Stimulated activated CD4-positive, alpha-beta T cell treated with anti-CD3 and anti-CD28 coated beads, Interleukin-12 subunit alpha, Interleukin-12 subunit beta, amount 100 ng/mL, for 4 hours (primary cell): ENCODE data around the gene ATAD1.
"Not testable (repeated sequence)": the region's sequence is repeated elsewhere in the genome, so short reads cannot be mapped to it uniquely, and the experiment has no call there.

Experiments
- DNase-seq: peaks from one replicate; pipeline ENCODE4 v3.0.0-alpha.2; 2020

Gene ATAD1

GRCh38 chr10:87817609-87818504 lies at the start of gene ATAD1:
Gene ATAD1, minus strand, starts transcription at chr10:87818226. Its CDS starts 3,627 bp downstream, at chr10:87814599.
- DNase-seq = peak; percentile 81

- DNase-seq = no peak
Measured at GRCh38 chr10:87867453-87867852, 49.4 kb upstream of the ATAD1 start.

- no peak for DNase-seq
Measured at GRCh38 chr10:87866412-87866974, 48.5 kb upstream of the ATAD1 start.

- DNase-seq = no peak
Measured at GRCh38 chr10:87865241-87865881, 47.3 kb upstream of the ATAD1 start.

- no peak for DNase-seq
Measured at GRCh38 chr10:87864496-87865059, 46.6 kb upstream of the ATAD1 start.

GRCh38 chr10:87863951-87864495 lies 46.0 kb upstream of the ATAD1 start:
- peak; percentile 21 for DNase-seq

GRCh38 chr10:87863053-87863943 lies 45.3 kb upstream of the ATAD1 start, which contains the start of the genes KLLN and PTEN:
Gene KLLN, minus strand, starts transcription at chr10:87863533. Its CDS starts 1,046 bp downstream, at chr10:87862487.
Gene PTEN, plus strand, starts transcription at chr10:87863625. Its CDS starts 845 bp downstream, at chr10:87864470.
- peak; percentile 78 for DNase-seq

- no peak for DNase-seq
Measured at GRCh38 chr10:87862679-87863052, 44.6 kb upstream of the ATAD1 start.

GRCh38 chr10:87861953-87862678 lies 44.1 kb upstream of the ATAD1 start:
- DNase-seq = peak; percentile 90

GRCh38 chr10:87861566-87861952 lies 43.5 kb upstream of the ATAD1 start:
- no peak for DNase-seq

- no peak for DNase-seq
Measured at GRCh38 chr10:87860816-87861403, 42.9 kb upstream of the ATAD1 start.

GRCh38 chr10:87860156-87860795 lies 42.2 kb upstream of the ATAD1 start:
- DNase-seq = no peak

GRCh38 chr10:87855665-87856064 lies 37.6 kb upstream of the ATAD1 start:
- not testable (repeated sequence) for DNase-seq

GRCh38 chr10:87855247-87855646 lies 37.2 kb upstream of the ATAD1 start:
- DNase-seq = not testable (repeated sequence)

- DNase-seq = no peak
Measured at GRCh38 chr10:87852089-87852488, 34.1 kb upstream of the ATAD1 start.

GRCh38 chr10:87850742-87851205 lies 32.7 kb upstream of the ATAD1 start:
- DNase-seq = peak; percentile 13

- no peak for DNase-seq
Measured at GRCh38 chr10:87849001-87849400, 31.0 kb upstream of the ATAD1 start.

- no peak for DNase-seq
Measured at GRCh38 chr10:87847550-87847949, 29.5 kb upstream of the ATAD1 start.

GRCh38 chr10:87846711-87847110 lies 28.7 kb upstream of the ATAD1 start:
- DNase-seq = not testable (repeated sequence)

- DNase-seq = no peak
Measured at GRCh38 chr10:87846023-87846422, 28.0 kb upstream of the ATAD1 start.
